Mesodermal cell (in vitro differentiated cells): ENCODE measurements around the gene MYH11.

Experiments
- H3K27ac ChIP-seq: 2 replicates; pipeline ENCODE4 v1.7.0; 2013; ENCODE audit warnings: mild to moderate bottlenecking, low read depth, low read length, moderate library complexity; ENCODE audit not compliant: severe bottlenecking
- H3K36me3 ChIP-seq: 2 replicates; pipeline ENCODE4 v1.7.1; 2013; ENCODE audit warnings: mild to moderate bottlenecking, low read length, moderate library complexity; ENCODE audit not compliant: control insufficient read depth, insufficient read depth
- H3K4me1 ChIP-seq: one replicate; pipeline ENCODE4 v1.7.1; 2013; ENCODE audit warnings: mild to moderate bottlenecking, low read length; ENCODE audit not compliant: insufficient read depth, control insufficient read depth, poor library complexity, severe bottlenecking
- H3K4me3 ChIP-seq: 2 replicates; pipeline ENCODE4 v1.7.0; 2013; ENCODE audit warnings: low read length, control low read depth, mild to moderate bottlenecking; ENCODE audit not compliant: insufficient read depth, poor library complexity, severe bottlenecking; ENCODE audit errors: extremely low read depth
- H3K9me3 ChIP-seq: 2 replicates; pipeline ENCODE4 v1.7.1; 2013; ENCODE audit warnings: mild to moderate bottlenecking, low read length, moderate library complexity; ENCODE audit not compliant: control insufficient read depth
- WGBS, 2 experiments: methylation state at CpG; one replicate each; pipeline ENCODE4 v1.1.5; 2013; ENCODE audit warnings: missing lambda C conversion rate in 2 of 2; ENCODE audit not compliant: insufficient coverage in 2 of 2; 5-methylcytosine and 5-hydroxymethylcytosine counted together

Gene MYH11

DNA sequence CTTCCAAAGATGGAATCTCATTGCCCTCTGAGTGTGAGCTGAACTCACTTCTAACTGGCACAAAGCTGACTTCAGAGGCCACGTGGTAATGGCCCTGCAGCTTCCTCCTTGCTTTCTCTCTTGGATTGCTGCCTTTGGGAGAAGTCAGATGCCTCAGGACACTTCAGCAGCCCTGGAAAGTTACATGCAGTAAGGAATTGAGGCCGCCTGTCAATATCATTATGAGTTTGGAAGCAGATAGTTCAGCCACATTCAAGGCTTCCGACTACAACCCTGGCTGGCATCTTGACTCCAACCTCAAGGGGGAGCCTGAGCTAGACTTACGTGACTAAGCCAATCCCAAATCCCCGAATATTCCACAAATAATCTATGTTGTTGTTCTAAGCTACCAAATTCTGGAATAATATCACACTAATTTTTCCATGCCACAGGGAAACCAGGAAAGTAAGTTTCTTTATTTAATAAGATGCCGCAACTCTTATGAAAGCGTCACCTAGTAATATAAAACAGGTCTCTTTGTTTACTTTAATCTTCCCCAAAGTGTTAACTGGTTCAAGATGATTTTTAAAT lies 18.0 kb upstream of the MYH11 start:
- H3K4me3 ChIP-seq, result no peak overlapping the region
- peaks cover 47% of the 10 kb centered on the region for H3K36me3 ChIP-seq
- peaks cover 5% of the 10 kb centered on the region for H3K4me1 ChIP-seq
- WGBS, 2 experiments, result 73 to 82% methylated on average over 1 to 2 of the region's 7 CpGs
- no peak overlapping the region for H3K27ac ChIP-seq
- H3K9me3 ChIP-seq, result no peaks in the 10 kb centered on the region

- 67 to 86% methylated on average over 1 of the region's 1 CpG for WGBS, 2 experiments
- H3K36me3 ChIP-seq, result peaks cover 54% of the 10 kb centered on the region
Measured at GRCh38 chr16:15873737-15874136, 16.9 kb upstream of the MYH11 start.

DNA sequence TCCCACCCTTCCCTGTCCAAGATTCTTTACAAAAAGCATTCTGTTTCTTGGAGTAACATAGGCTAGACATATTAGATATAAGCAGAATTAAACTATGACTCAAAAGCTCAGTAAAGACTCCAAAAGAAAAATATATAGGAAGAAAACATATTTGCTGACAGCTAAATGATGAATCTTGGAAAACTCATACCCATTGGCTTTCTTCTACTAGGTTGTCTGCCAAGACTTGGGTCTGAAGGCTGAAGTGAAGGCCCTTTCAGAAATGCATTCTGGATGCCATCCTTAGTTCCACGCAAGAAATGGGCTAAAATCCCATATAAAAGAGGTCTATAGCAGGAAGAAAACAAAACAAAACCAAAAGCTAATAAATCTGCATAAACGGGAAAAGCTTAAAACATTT lies 16.5 kb upstream of the MYH11 start:
- Histone ChIP-seq H3K27ac (no peak overlapping the region), H3K9me3 (no peaks in the 10 kb centered on the region), H3K4me3 (no peak overlapping the region), H3K36me3 (peaks cover 52% of the 10 kb centered on the region), H3K4me1 (no peaks in the 10 kb centered on the region)
- WGBS, 2 experiments, result no CpG with 5 or more reads among the region's 2 CpGs

More at GRCh38 chr16:15873737-15874136, 16.9 kb upstream of the MYH11 start:
- no peak overlapping the region for H3K27ac ChIP-seq
- H3K4me3 ChIP-seq, result no peak overlapping the region
- H3K4me1 ChIP-seq, result no peaks in the 10 kb centered on the region
- H3K9me3 ChIP-seq, result no peaks in the 10 kb centered on the region

- H3K4me3 ChIP-seq, result no peak overlapping the region
- no peaks in the 10 kb centered on the region for H3K9me3 ChIP-seq
- 80 to 100% methylated on average over 1 of the region's 5 CpGs for WGBS, 2 experiments
- H3K36me3 ChIP-seq, result peaks cover 61% of the 10 kb centered on the region
- no peak overlapping the region for H3K27ac ChIP-seq
- no peaks in the 10 kb centered on the region for H3K4me1 ChIP-seq
Measured at GRCh38 chr16:15870011-15870410, 13.2 kb upstream of the MYH11 start.

GRCh38 chr16:15866451-15866850 lies 9.6 kb upstream of the MYH11 start:
- no peak overlapping the region for H3K27ac ChIP-seq
- no peaks in the 10 kb centered on the region for H3K4me1 ChIP-seq
- no peak overlapping the region for H3K4me3 ChIP-seq
- H3K36me3 ChIP-seq, result peaks cover 45% of the 10 kb centered on the region
- no peaks in the 10 kb centered on the region for H3K9me3 ChIP-seq
- 90 to 100% methylated on average over 1 to 2 of the region's 5 CpGs for WGBS, 2 experiments

- Histone ChIP-seq H3K9me3 (no peaks in the 10 kb centered on the region), H3K4me1 (no peaks in the 10 kb centered on the region), H3K27ac (no peak overlapping the region), H3K36me3 (peaks cover 43% of the 10 kb centered on the region), H3K4me3 (no peak overlapping the region)
- 94 to 100% methylated on average over 3 to 4 of the region's 7 CpGs for WGBS, 2 experiments
Measured at GRCh38 chr16:15865742-15866141, 8.9 kb upstream of the MYH11 start.

DNA sequence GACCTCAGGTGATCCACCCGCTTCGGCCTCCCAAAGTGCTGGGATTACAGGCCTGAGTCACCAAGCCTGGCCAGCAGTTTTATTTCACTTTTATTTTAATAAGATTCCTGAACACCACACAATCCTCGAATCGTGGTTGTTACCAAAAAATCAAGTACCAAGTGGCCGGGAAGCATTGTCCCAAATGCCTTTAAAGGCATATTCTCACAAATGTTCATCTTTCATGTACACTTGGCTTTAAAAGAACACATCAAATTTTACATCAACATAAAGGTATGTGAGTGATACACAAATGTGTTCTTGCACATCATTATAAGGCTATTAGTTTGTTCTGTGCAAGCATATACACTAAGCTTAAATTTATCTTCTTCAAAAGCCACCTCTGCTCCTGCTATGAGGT lies 8.1 kb upstream of the MYH11 start:
- H3K4me1 ChIP-seq, result no peaks in the 10 kb centered on the region
- peaks cover 39% of the 10 kb centered on the region for H3K36me3 ChIP-seq
- no peak overlapping the region for H3K4me3 ChIP-seq
- no peak overlapping the region for H3K27ac ChIP-seq
- WGBS, 2 experiments, result 100% methylated on average over 2 to 4 of the region's 5 CpGs
- H3K9me3 ChIP-seq, result no peaks in the 10 kb centered on the region

GRCh38 chr16:15861996-15862395 lies 5.2 kb upstream of the MYH11 start:
- H3K27ac ChIP-seq, result no peak overlapping the region
- H3K9me3 ChIP-seq, result no peaks in the 10 kb centered on the region
- H3K36me3 ChIP-seq, result peaks cover 18% of the 10 kb centered on the region
- no peak overlapping the region for H3K4me3 ChIP-seq
- 96 to 100% methylated on average over 2 to 3 of the region's 3 CpGs for WGBS, 2 experiments
- peaks cover 10% of the 10 kb centered on the region for H3K4me1 ChIP-seq

DNA sequence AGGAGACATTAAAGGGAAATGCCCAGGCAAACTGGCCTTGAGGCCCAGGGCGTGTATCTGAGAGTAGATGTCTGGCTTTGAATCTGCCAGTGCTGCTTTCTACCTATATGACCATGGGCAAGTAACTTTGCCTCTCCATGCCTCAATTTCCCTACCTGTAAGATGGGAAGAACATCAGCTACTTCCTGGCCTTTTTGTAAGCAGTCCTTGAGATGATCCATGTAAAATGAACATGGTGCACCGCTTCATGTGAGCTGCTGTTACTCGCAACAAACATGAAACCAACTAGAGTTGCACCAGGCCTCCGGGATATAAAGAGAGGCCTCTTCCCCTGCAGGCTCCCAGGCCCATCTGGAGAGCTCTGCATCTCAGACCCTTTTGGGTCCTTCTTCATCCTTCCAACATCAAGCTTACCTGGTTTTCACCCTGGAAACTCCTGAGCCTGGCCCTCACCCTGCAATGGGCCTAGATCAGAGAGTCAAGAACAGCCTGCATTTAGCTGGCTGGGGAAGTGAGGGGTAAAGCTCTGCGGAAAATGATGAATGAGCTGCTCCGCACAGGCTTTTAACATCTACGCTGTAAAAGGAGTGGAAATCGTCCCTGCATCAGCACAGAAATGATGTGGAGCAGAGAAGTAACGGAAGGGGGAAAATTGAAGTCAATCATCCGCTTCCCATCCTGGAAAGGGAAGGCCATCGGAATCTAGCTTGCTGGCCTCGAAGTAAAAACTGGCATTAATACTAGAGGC lies 2.3 kb upstream of the MYH11 start:
- Histone ChIP-seq H3K27ac (no peak overlapping the region), H3K4me1 (peaks cover 17% of the 10 kb centered on the region), H3K9me3 (no peaks in the 10 kb centered on the region), H3K36me3 (no peaks in the 10 kb centered on the region), H3K4me3 (no peak overlapping the region)
- WGBS, 2 experiments, result 92 to 96% methylated on average over 11 to 12 of the region's 12 CpGs

- Histone ChIP-seq H3K36me3 (no peaks in the 10 kb centered on the region), H3K4me1 (peaks cover 17% of the 10 kb centered on the region), H3K9me3 (no peaks in the 10 kb centered on the region), H3K4me3 (peak overlapping the region; percentile 37), H3K27ac (no peak overlapping the region)
- WGBS, 2 experiments, result 1% methylated on average over 27 to 42 of the region's 55 CpGs
Measured at GRCh38 chr16:15857724-15858560, 1.1 kb upstream of the MYH11 start.
